Left ventricle myocardium inferior (tissue), 1 donor: ENCODE results near the gene SFTPA2. TPM values are rescaled to one million over a fixed set of nuclear protein-coding genes. Genes with fewer than 3 reads are reported as not detected.
"Not testable (repeated sequence)": the region's sequence is repeated elsewhere in the genome, so short reads cannot be mapped to it uniquely, and the experiment has no call there.

ENCODE experiments used
- DNase-seq: peaks from one replicate; pipeline ENCODE4 v3.0.0-alpha.2; 2020
- H3K27ac ChIP-seq: fragments of 200-600 bp; replicated peaks from 2 replicates; pipeline ENCODE4 v1.8.0; 2021
- H3K27me3 ChIP-seq: fragments of 200-600 bp; 2 replicates; pipeline ENCODE4 v1.8.0; 2021; ENCODE audit warnings: low read depth
- H3K36me3 ChIP-seq: fragments of 200-600 bp; 2 replicates; pipeline ENCODE4 v1.8.0; 2021
- H3K4me1 ChIP-seq: fragments of 200-600 bp; 2 replicates; pipeline ENCODE4 v1.8.0; 2021
- H3K4me3 ChIP-seq: fragments of 200-600 bp; 2 replicates; pipeline ENCODE4 v1.8.0; 2021; ENCODE audit warnings: mild to moderate bottlenecking, moderate library complexity
- H3K9me3 ChIP-seq: fragments of 200-600 bp; replicated peaks from 2 replicates; pipeline ENCODE4 v1.8.0; 2021
- intact Hi-C: fragments of 100-400 bp; cut with micrococcal nuclease; formaldehyde crosslinking; loops from one replicate; pipeline ENCODE4 v1.11.0; 2022
- total RNA-seq: library from RNA; stranded (reverse); fragmentation: NEBNext Ultra II Directional; extraction: Animal tissue kit (Norgen Biotek cat#: 25700); gene quantifications from one replicate; pipeline ENCODE4 v1.2.1, GENCODE V29; 2021
- TF ChIP-seq, protein P1 (sequence below): fragments of 200-600 bp; IDR thresholded peaks from 2 replicates; pipeline ENCODE4 v1.8.0; 2021; ENCODE audit warnings: antibody characterized with exemption, mild to moderate bottlenecking, borderline replicate concordance
- donor health status: DM: no; HTN: yes; CAD: no; lungs with severe emphysema.

The SFTPA2 gene
- total RNA-seq, 1 donor from 2014 or later: not detected

DNA sequence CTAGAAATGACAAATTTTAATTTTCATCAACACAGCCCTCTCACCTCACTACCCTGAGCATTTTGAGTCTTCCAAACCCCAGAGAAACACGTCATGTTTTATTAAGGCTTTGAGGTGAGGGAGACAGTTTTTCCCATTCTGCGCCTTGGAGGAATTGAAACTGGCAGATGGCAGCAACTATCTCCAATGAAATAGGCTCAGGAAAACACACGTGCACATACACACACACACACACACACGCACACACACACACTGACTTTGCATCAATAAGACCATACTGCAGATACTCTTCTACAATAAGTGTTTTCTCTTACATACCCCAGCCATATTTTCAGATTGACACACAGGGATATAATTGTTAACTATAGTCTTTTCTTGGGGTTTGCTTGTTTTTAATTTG, 3.2 kb upstream of the SFTPA2 start:
- H3K36me3 ChIP-seq: no peaks in the 10 kb centered on the region
- DNase-seq: no peak
- H3K27me3 ChIP-seq: peaks cover 34% of the 10 kb centered on the region
- H3K27ac ChIP-seq: no peak overlapping the region
- TF ChIP-seq, protein P1, sequence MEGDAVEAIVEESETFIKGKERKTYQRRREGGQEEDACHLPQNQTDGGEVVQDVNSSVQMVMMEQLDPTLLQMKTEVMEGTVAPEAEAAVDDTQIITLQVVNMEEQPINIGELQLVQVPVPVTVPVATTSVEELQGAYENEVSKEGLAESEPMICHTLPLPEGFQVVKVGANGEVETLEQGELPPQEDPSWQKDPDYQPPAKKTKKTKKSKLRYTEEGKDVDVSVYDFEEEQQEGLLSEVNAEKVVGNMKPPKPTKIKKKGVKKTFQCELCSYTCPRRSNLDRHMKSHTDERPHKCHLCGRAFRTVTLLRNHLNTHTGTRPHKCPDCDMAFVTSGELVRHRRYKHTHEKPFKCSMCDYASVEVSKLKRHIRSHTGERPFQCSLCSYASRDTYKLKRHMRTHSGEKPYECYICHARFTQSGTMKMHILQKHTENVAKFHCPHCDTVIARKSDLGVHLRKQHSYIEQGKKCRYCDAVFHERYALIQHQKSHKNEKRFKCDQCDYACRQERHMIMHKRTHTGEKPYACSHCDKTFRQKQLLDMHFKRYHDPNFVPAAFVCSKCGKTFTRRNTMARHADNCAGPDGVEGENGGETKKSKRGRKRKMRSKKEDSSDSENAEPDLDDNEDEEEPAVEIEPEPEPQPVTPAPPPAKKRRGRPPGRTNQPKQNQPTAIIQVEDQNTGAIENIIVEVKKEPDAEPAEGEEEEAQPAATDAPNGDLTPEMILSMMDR: no peak
- no peaks in the 10 kb centered on the region for H3K9me3 ChIP-seq
- H3K4me3 ChIP-seq: no peak overlapping the region
- H3K4me1 ChIP-seq: peaks cover 5% of the 10 kb centered on the region
- intact Hi-C loops: no loop called here

DNA sequence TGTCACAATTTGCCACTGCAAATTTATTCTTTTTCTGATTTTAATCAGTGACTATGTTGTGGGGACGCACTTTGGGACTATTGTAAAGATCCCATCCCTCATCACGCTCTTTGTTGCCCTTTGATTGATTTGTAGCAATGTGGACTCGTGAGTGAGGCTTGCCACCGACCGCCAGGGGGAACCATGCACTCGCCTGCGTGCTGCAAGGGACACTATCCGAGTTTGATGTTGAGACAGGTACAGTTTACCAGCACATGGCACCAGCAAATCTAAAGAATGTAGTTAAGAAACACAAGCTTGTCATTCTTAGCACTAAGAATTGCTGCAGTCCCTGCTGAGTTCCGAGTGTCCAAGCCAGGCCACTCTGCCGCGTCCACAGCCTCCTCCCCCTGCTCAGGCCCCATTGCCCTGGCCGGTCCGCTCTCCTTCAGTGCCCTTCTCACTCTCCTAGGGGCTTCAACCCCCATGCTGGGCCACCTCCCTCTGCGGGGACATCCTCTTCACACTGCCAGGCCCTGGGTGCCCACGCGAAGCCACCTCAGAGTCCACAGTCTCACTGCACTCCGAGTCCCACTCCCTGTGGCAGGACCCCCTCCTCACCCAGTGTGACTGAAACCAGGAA, 2.0 kb upstream of the SFTPA2 start:
- DNase-seq: peak; percentile 55
- Histone ChIP-seq H3K27ac (no peak overlapping the region), H3K36me3 (no peaks in the 10 kb centered on the region), H3K4me3 (peak overlapping the region; percentile 47), H3K4me1 (peaks cover 5% of the 10 kb centered on the region), H3K27me3 (peaks cover 22% of the 10 kb centered on the region), H3K9me3 (no peaks in the 10 kb centered on the region)
- TF ChIP-seq, protein P1: peak; percentile 86
- intact Hi-C loops: no loop called here

DNA sequence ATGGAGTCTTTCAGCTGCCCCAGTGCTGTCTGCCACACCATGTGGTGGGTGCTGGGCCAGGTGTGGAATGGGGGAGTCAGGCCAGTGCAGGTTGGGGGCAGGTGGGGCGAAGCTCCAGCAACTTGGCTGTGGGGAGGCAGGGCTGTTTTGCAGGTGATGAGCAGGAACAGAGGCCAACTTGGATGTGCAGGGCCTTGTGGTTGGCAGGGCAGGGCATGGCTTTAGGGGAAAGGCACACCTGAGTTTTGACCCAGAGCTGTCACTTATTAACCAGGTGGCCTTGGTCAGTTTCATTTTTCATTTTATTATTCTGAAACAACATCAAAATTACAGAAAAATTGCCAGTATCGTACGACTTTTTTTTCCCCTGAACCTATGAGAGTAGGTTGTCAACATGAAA, 1.1 kb upstream of the SFTPA2 start:
- intact Hi-C loops: no loop called here
- Histone ChIP-seq H3K4me3 (no peak overlapping the region), H3K36me3 (no peaks in the 10 kb centered on the region), H3K4me1 (peaks cover 5% of the 10 kb centered on the region), H3K27me3 (peaks cover 16% of the 10 kb centered on the region), H3K9me3 (no peaks in the 10 kb centered on the region), H3K27ac (no peak overlapping the region)
- TF ChIP-seq, protein P1: no peak
- DNase-seq: no peak

GRCh38 chr10:79559726-79560125, 481 bp downstream of the SFTPA2 start:
- Histone ChIP-seq H3K4me3 (no peak overlapping the region), H3K27me3 (peaks cover 16% of the 10 kb centered on the region), H3K4me1 (peaks cover 5% of the 10 kb centered on the region), H3K36me3 (no peaks in the 10 kb centered on the region), H3K9me3 (no peaks in the 10 kb centered on the region), H3K27ac (no peak overlapping the region)
- intact Hi-C loops: no loop called here
- DNase-seq: no peak
- TF ChIP-seq, protein P1: no peak

- peaks cover 21% of the 10 kb centered on the region for H3K27me3 ChIP-seq
- H3K36me3 ChIP-seq, DNase-seq, intact Hi-C loops, H3K4me1 ChIP-seq, H3K9me3 ChIP-seq, H3K27ac ChIP-seq, H3K4me3 ChIP-seq: not testable (repeated sequence)
These were observed 3.2 kb downstream of the SFTPA2 start for GRCh38 chr10:79556961-79557360.

DNA sequence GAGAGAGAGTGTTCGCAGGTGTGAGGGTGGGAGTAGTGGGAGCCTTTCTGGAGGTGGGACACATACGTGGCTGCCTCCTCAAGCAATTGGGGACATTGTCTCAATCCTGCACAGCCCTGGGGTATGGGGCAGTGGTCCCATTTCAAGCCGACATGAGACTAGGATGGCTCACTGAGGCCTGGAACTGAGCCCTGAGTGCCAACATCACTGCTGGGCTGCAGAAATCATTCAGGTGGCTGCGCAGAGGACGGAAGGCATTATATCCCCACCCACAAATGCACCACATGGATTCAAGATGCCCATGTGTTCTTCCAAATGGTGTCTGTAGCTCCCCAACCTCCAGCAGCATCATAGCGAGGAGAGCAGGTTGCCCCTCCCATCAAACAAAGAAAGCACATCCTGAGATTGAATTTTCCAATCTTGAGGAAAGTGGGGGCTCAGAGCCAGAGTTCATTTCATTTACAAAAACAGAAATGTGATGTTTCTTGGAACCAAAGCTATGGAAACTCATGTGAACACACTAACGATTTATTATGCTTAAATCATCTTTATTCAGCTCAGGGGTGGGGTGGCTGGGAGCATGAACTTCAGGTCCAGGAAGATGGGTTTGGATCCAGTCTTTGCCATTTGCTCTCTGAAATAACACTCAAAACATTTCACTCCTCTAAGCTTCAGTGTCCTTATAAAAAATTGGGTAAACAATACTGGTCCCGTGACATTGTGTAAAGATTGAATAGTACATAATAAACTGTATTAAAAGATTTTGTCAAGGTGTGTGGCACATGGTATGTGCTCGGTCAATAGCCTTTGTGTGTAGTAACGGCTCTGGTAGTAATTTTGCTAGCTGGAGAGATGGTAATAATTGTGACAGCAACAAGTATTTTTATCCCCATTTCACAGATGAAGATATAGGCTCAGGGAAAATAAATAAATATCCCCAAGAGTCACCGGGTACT, 4.6 kb downstream of the SFTPA2 start:
- TF ChIP-seq, protein P1: no peak
- no peaks in the 10 kb centered on the region for H3K4me1 ChIP-seq
- no peak overlapping the region for H3K4me3 ChIP-seq
- no peaks in the 10 kb centered on the region for H3K36me3 ChIP-seq
- no peak for DNase-seq
- H3K27ac ChIP-seq: no peak overlapping the region
- H3K27me3 ChIP-seq: peaks cover 17% of the 10 kb centered on the region
- intact Hi-C loops: no loop called here
- no peaks in the 10 kb centered on the region for H3K9me3 ChIP-seq
